ENCODE data around the gene ZNF512B. TPM values are rescaled to one million over a fixed set of nuclear protein-coding genes. Genes with fewer than 3 reads are reported as not detected.

The ZNF512B gene
- total and polyA plus RNA-seq, 2 donors (not counting 1 experiment from before 2014, with no cell fraction given): 8.8 to 10.5 TPM

- Histone ChIP-seq H3K79me2 (ENCODE audit: control insufficient read depth, insufficient read depth, low read length) (peaks cover 84% of the 10 kb centered on the region), H3K36me3 (replicated peaks in 1 of 2; ENCODE audit: control extremely low read depth in 1 of 2, control insufficient read depth in 1 of 2, extremely low read depth in 1 of 2, insufficient read depth in 2 of 2, low read length in 1 of 2) (no peaks in the 10 kb centered on the region), H3K4me1 (ENCODE audit: control insufficient read depth in 2 of 2, insufficient read depth in 2 of 2, low read length in 2 of 2) (peaks cover 70 to 79% of the 10 kb centered on the region in 2 donors), H3K9ac (ENCODE audit: low read length) (no peak overlapping the region), H3K27me3 (replicated peaks in 1 of 4; ENCODE audit: control extremely low read depth in 1 of 4, control insufficient read depth in 3 of 4, insufficient read depth in 4 of 4, low read length in 3 of 4) (no peaks in the 10 kb centered on the region), H3K4me3 (ENCODE audit: control extremely low read depth in 1 of 5, extremely low read depth in 1 of 5, insufficient read depth in 1 of 5, low read depth in 2 of 5, low read length in 4 of 5) (no peak overlapping the region), H3K9me3 (ENCODE audit: control extremely low read depth in 1 of 3, control insufficient read depth in 2 of 3, insufficient read depth in 1 of 3, low read length in 2 of 3) (no peaks in the 10 kb centered on the region), H2AFZ (ENCODE audit: insufficient read depth, low read depth, low read length, poor library complexity, severe bottlenecking) (no peak overlapping the region), H4K20me1 (ENCODE audit: control insufficient read depth, insufficient read depth, low read length, poor library complexity, severe bottlenecking) (peaks cover 80% of the 10 kb centered on the region), H3K4me2 (replicated peaks; ENCODE audit: low read depth, low read length, poor library complexity, severe bottlenecking) (peak overlapping the region; percentile 58), H3K27ac (ENCODE audit: low read length in 2 of 2) (no peak overlapping the region)
- no peak for DNase-seq
- Mint-ChIP-seq H3K9me3 (ENCODE audit: insufficient read depth) (no peaks in the 10 kb centered on the region), H3K4me3 (no peak overlapping the region), H3K27ac (peak overlapping the region; percentile 75), H3K4me1 (peaks cover 64% of the 10 kb centered on the region), H3K27me3 (no peaks in the 10 kb centered on the region)
- 95% methylated on average over 14 of the region's 14 CpGs for WGBS (ENCODE audit: insufficient coverage)
- ChIA-PET POLR2A (interaction anchor here (0.6 to 1.4 kb wide), 2 partner anchors 28 to 366 kb away, joined by 3 read pairs; no protein-coding TSS in a partner anchor), CTCF (interaction anchor here (1.5 kb wide), 1 partner anchor 21 kb away, joined by 5 read pairs; no protein-coding TSS in a partner anchor)
- ATAC-seq (ENCODE audit: low read depth): no peak
- intact Hi-C loops (cut with micrococcal nuclease): no loop called here
- TF ChIP-seq CTCF (IDR thresholded peaks at IDR 0.05) (no peak), EZH2 (IDR thresholded peaks at IDR 0.05; ENCODE audit: borderline replicate concordance, insufficient read depth, low read depth, low read length, poor library complexity, severe bottlenecking) (no peak)
Observed at GRCh38 chr20:63952769-63953168, 17.0 kb downstream of the ZNF512B start.

- H3K27ac ChIP-seq (ENCODE audit: low read length in 2 of 2): peak overlapping the region in 1 of 2 donors; percentile 46
- no peaks in the 10 kb centered on the region for H3K36me3 ChIP-seq (replicated peaks in 1 of 2; ENCODE audit: control extremely low read depth in 1 of 2, control insufficient read depth in 1 of 2, extremely low read depth in 1 of 2, insufficient read depth in 2 of 2, low read length in 1 of 2)
- H3K27me3 Mint-ChIP-seq: no peaks in the 10 kb centered on the region
- H3K4me2 ChIP-seq (replicated peaks; ENCODE audit: low read depth, low read length, poor library complexity, severe bottlenecking): peak overlapping the region; percentile 58
- no peak for DNase-seq
- ChIA-PET POLR2A (interaction anchor here (1.0 to 1.4 kb wide), 2 partner anchors 28 to 88 kb away, joined by 3 read pairs; partner anchors contain the start of gene TPD52L2), CTCF (interaction anchor here (1.5 kb wide), 1 partner anchor 22 kb away, joined by 5 read pairs; no protein-coding TSS in a partner anchor)
- peaks cover 86% of the 10 kb centered on the region for H4K20me1 ChIP-seq (ENCODE audit: control insufficient read depth, insufficient read depth, low read length, poor library complexity, severe bottlenecking)
- H3K4me3 ChIP-seq (ENCODE audit: control extremely low read depth in 1 of 5, extremely low read depth in 1 of 5, insufficient read depth in 1 of 5, low read depth in 2 of 5, low read length in 4 of 5): no peak overlapping the region
- no peak overlapping the region for H2AFZ ChIP-seq (ENCODE audit: insufficient read depth, low read depth, low read length, poor library complexity, severe bottlenecking)
- H3K9ac ChIP-seq (ENCODE audit: low read length): no peak overlapping the region
- no peaks in the 10 kb centered on the region for H3K9me3 Mint-ChIP-seq (ENCODE audit: insufficient read depth)
- no peaks in the 10 kb centered on the region for H3K27me3 ChIP-seq (replicated peaks in 1 of 4; ENCODE audit: control extremely low read depth in 1 of 4, control insufficient read depth in 3 of 4, insufficient read depth in 4 of 4, low read length in 3 of 4)
- peaks cover 90% of the 10 kb centered on the region for H3K79me2 ChIP-seq (ENCODE audit: control insufficient read depth, insufficient read depth, low read length)
- no peak overlapping the region for H3K4me3 Mint-ChIP-seq
- ATAC-seq (ENCODE audit: low read depth): no peak
- H3K4me1 Mint-ChIP-seq: peaks cover 66% of the 10 kb centered on the region
- no peak overlapping the region for H3K27ac Mint-ChIP-seq
- H3K9me3 ChIP-seq (ENCODE audit: control extremely low read depth in 1 of 3, control insufficient read depth in 2 of 3, insufficient read depth in 1 of 3, low read length in 2 of 3): no peaks in the 10 kb centered on the region
- peaks cover 72 to 79% of the 10 kb centered on the region in 2 donors for H3K4me1 ChIP-seq (ENCODE audit: control insufficient read depth in 2 of 2, insufficient read depth in 2 of 2, low read length in 2 of 2)
- intact Hi-C loops (cut with micrococcal nuclease): no loop called here
- 93% methylated on average over 15 of the region's 15 CpGs for WGBS (ENCODE audit: insufficient coverage)
- TF ChIP-seq CTCF (IDR thresholded peaks at IDR 0.05): no peak
- no peak for TF ChIP-seq EZH2 (IDR thresholded peaks at IDR 0.05; ENCODE audit: borderline replicate concordance, insufficient read depth, low read depth, low read length, poor library complexity, severe bottlenecking)
Observed at GRCh38 chr20:63952210-63952535, 17.6 kb downstream of the ZNF512B start.

Measured in B cell (primary cell).